GM19238 (cell line): ENCODE results near the gene FNBP1.
A peak's percentile ranks its signal among the peaks of the same experiment; 100 is the strongest.
"Not testable (repeated sequence)": the region's sequence is repeated elsewhere in the genome, so short reads cannot be mapped to it uniquely, and the experiment has no call there.

Experiments used
- DNase-seq: peaks from one replicate; pipeline ENCODE4 v3.0.0; 2011; ENCODE audit warnings: low spot score; ENCODE audit not compliant: insufficient read length

Gene FNBP1

DNA sequence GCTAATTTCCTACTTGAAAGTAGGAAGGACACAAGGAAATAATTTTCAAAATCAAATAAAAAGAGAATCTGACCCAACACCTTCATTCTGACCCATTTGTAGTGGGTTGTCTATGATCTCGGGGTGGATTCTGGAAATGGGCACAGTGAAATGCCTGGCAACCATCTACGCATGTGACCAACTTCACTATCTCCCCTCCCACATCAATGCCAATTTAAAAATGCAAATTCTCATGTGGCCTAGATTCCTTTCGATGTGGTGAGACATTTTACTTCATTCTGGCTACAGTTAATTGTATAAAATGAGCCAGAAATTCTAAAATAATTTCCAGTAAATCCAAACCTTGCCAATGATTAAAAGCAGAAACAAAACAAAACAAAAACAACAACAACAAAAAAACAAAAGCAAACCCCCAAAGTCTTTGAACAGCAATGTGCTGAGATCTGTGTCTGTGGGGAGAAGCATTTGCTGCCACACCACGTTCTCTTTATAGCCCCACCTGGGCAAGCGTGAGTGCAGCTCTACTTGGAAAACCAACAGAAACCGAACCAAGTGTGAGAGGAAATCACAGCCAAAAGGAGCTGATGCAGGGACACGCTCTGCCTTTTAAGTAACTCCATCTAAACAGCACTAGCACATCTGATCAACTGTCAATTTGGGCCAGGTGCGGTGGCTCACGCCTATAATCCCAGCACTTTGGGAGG, 148.7 kb downstream of the FNBP1 start:
- DNase-seq, result no peak

DNA sequence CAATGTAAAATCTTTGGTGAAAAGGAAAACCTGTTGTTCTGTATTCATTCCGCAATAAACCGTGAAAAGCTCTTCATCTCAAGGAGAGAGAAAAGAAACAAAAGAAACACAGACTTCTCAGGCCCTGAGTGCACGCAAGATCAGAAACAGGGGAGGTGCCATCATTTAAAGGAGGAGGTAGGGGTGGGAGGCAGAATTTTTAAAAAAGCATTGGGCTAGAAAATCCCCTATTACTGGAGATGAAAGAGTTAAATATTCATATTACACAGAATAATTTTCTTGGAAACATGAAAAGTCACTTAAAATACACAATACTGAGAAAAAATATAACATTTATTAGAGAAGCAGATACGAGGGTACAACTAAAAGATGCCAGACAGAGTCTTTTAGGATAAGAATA, 151.4 kb downstream of the FNBP1 start:
- DNase-seq, result no peak

DNA sequence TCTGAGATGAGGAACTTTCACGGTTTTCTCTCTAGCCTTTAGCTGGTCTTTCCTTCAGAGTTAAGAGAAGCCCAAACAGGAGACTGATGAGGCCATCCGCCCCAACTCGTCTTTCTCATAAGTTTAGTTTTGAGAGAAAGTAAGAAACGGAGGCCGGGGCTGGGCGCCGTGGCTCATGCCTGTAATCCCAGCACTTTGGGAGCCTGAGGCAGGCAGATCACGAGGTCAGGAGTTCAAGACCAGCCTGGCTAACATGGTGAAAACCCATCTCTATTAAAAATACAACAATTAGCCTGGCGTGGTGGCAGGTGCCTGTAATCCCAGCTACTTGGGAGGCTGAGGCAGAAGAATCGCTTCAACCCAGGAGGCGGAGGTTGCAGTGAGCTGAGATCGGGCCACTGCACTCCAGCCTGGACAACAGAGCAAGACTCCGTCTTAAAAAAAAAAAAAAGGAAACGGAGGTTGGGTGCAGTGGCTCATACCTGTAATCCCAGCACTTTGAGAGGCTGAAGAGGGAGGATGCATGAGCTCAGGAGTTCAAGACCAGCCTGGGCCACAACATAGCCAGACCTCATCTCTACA, 152.2 kb downstream of the FNBP1 start:
- DNase-seq, result not testable (repeated sequence)

GRCh38 chr9:129889941-129890717, 152.9 kb downstream of the FNBP1 start:
- no peak for DNase-seq

- DNase-seq, result no peak
Observed at GRCh38 chr9:129889122-129889940, 153.7 kb downstream of the FNBP1 start.

DNA sequence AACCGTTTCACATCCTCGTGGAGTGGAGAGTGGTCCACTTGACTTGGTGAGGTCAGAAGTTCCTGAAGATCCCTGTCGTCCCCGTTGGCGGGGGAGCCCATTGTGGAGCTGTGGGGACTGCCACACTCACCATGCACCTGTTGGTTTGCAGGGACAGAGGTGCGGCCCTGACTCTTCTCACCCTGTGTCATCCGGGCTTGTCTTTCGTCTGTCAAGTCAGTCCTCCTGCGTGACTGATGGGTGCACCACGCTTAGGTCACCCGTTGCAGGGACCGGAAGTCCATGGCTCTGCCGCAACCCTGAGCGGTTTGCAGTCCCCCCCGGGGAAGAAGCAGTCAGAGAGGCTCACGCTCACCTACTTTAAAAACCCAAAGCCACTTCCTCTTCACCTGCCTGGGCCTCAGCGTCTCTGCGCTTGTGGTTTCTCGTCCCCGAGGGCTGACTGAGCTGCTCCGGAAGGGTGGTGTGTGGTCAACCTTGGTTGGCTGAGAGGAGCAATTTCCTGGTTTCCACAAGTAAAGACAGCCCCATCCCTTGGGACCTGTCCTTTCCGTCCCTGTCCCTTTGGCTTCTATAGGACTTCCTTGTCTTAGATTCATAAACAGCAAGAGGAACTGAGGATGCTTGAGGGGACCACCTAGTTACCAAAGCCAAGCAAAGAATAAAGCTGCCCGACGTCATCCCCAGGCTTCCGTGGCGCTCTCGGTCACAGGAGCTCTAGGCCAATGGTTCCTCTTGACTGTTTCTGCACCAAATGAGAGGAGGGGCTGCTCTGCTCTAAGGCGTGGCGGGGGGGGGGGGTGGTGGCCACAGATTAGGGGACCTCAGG, 154.5 kb downstream of the FNBP1 start:
- DNase-seq, result peak; percentile 58

DNA sequence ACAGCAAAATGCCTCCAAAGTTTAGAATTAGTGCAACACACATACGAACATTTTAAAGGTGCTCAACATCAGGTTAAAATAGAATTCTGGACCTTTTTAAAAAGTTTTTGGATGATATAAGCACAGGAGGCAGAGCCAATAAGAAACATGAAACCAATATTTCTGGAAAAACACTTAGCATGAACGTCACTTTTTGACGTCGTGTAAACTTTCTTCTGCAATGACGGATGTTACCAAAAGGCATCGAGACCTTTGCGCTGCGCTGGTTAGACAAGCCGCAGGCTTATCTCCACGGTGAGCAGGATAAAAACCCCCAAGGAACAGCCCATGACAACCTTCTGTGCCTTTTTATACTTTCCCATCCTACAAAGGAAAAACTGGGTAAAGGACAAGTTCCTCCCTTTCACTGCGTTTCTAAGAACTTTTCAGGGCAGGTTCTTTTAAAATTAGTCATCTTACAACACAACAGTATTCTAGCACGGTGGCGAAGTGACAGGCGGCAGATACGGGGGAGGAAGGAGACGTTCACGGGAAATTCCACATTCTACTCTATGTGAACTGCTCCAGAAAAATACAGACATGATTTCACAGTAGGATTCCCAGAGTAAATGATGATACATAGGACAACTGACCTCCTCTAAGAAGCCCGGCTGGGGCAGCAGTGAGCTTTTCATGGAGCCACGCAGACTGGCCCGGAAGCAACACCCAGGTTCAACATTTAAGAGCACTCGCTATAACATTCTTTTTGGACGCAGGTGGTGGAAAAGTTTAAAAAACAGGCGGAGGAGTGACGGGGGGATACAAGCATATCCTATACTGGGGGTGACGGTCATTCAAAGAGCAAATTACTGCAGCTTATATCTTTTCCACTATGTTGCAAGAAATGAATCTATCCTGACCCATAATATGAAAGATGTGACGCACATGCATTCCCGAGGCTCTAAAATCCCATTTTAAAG, 155.4 kb downstream of the FNBP1 start:
- no peak for DNase-seq

- DNase-seq, result no peak
Observed at GRCh38 chr9:129886226-129887174, 156.5 kb downstream of the FNBP1 start.

DNA sequence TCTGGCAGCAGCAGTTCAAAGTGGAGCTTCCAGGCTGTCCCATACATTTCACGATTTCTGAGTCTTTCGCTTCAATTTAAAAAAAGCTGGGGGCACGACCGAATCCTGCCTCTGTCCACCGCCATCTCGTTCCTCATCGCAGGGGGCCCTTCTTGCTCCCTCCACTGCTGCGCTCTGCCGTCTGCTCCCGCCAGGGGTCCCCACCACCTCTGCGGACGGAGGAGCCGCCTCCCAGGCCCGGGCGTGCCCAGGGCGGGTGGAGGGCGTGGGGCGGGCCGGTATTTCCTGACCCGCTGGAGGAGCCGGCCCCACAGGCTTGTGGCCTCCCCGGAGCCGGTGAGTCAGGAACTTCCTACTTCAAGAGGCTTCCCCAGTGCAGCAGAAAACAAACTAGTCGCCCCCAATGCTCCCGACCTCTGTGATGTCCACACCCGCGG, 157.3 kb downstream of the FNBP1 start:
- DNase-seq, result peak; percentile 56

GRCh38 chr9:129885018-129885669, 157.8 kb downstream of the FNBP1 start:
- DNase-seq, result no peak

DNA sequence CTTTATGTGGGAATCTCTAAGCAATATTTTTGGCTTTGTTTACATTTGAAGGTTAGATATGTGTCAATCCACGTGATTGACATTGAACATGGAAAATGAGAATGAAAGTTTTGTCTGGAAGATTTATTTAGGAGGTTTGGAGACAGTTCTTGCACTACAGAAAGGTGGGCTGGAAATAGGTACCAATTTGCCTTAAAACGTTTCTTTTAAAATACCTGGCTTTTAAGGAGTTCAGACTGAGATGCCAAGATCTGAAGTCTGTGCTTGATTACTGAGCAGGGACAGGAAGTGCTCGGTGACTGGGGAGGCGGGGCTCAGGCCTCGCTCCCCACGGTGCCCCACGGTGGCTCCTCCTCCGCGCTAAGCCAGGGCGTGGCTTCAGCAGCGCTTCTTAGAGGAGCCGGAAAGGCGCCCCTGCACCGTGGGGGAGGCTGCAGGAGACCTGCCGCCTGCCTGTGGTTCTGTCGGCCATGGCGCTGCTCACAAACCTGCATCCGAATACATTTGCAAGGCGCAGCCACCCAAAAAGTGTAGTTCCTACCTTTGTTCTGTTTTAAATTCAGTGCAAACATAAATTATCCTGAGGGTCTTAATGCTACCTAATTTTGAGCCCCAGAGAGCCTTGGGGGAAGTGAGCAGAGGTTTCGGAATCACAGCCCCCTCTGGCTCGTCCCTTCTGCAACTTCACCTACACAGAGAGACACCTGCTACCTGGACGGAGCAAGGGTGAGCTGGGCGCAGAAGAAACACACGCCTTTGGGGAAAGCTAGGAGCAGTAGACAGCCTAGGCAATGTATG, 158.6 kb downstream of the FNBP1 start:
- peak; percentile 92 for DNase-seq

DNA sequence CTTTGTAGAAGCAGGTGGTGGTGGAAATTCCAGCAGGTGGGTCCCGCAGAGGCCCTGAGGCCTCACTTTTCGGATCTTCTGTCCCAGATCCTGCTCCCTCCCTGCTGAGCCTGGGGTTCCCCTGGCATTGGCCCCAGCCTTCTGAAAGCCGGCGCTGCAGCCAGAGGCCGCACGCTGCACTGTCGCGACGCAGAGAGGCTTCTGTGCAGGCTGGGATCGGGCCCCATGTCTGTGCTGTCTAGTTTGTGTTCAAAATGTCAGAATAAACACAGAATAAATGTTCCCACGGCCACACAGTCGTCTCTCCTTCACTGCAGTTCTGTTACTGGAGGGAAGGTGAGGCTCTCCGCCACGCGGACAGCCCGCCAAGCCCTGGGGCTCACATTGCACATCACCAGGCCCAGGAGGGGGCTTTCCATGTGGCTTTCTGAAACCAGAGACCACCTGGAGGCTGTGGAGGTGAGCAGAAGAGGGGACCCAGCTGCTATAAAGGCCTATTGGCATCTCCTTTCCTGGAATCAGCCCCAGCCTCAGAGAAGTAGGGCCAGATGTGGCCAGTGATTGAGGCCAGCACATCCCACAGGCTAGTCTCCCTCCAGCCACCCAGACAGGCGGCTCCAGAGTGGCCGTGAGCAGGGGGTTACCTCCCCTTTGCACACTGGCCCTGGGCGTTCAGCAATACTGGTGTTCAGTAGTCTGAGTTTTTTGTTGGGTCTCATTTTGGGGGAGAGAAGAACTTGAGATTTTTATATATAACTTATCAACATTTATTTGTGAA, 161.3 kb downstream of the FNBP1 start:
- DNase-seq, result no peak

DNA sequence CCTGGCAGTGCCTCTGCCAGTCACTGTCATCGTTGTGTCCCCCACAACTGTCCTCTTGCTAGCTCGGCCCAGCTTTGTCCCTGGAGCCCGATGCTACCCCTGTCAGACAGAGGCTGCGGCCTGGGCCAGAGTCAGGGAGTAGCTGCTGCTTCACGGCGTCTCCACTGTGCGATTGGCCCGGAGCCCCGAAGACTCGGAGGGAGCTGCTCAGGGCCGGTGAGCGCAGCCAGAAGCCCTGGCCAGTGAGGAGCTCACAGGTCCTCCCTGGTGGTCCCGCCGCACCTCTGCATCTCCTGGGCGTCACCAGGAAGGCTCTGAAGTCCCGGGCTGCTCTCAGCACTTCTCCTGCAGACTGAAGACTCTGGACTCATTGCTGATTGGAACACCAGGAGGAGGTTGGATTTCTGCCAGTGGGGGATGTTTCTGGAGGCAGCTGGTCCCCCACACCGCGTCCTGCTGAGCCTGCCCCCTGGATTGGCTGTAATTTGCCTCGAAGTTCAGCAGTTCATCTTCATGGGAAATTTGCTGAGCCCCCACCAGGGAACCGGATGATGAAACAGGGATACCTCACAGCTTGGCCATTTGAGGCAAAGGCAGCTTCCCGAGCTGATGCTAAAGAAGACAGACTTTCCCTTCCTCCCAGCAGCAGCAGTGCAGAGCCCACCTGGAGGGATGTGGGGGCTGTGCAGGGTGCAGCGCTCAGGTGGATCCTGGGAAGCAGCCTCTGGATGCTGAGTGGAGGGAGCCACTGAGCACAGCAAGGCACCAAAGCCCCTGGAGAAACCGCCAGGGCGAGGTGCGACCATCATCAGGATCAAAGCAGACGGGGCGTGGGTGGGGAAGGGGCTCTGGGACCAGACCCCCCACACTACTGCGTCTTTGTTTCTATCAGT, 162.1 kb downstream of the FNBP1 start:
- DNase-seq, result no peak

- no peak for DNase-seq
Observed at GRCh38 chr9:129879991-129880653, 162.9 kb downstream of the FNBP1 start.
